GM21423 (cell line): Measurements from ENCODE around the gene PHLDB2.
A peak's percentile ranks its signal among the peaks of the same experiment; 100 is the strongest.

Experiments
- ATAC-seq: cut with Tn5 transposase; IDR thresholded peaks from one replicate; pipeline ENCODE4 v1.9.1; 2021; ENCODE audit warnings: mild to moderate bottlenecking, moderate library complexity; ENCODE audit not compliant: unreplicated experiment

PHLDB2 gene

DNA sequence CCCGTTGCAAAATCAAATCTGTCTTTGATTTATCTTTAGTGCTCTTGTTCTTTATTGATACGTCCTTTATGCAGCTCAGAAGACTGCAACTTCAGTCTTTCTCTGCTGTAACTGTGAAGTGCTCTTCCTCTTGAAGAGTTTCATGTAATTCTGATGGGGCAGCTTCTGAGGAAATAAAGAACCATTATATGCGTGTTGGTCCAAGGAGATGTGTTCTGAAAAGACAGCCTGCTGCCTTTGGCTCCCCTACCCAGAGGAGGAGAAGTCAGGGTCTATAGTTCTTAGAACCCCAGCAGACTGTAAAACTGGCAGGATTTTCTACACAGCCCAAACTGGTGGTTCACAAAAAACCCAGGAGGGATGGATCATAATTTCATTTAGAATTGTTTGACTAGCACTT, 97.4 kb downstream of the PHLDB2 start:
- no peak for ATAC-seq

DNA sequence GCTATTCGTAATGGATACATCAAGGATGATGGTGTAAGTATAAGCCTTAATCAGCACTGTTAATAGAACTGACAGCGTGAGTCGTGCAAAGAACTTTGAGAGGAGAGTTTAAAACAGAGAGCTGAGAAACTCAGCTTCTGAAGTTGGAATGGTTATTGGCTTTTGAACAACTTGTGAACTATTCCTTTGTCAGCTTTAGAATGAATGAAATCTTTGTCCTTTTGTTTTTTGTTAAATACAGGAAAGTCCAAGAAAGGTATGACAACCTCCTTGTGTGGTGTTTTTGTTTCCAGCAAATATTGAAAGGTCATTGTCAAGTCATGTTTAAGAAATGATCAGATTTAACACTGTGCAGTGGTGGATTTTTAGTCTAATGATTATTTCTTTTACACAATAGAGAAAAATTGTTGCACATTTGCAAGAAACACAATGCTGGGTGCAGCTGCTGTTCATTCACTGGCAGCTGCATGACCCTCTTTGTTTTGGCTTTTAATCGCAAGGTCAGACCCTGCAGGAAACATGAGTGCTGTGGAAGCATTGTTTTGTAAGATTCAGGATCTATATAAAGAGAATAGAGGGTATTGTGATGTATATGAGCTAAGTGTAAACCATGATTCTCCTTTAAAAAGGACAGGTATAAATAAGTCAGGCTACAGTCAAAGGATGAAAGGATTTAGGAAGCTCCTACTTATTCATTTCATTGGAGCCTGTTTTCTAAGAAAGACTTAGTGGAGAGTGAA, 98.1 kb downstream of the PHLDB2 start:
- no peak for ATAC-seq

DNA sequence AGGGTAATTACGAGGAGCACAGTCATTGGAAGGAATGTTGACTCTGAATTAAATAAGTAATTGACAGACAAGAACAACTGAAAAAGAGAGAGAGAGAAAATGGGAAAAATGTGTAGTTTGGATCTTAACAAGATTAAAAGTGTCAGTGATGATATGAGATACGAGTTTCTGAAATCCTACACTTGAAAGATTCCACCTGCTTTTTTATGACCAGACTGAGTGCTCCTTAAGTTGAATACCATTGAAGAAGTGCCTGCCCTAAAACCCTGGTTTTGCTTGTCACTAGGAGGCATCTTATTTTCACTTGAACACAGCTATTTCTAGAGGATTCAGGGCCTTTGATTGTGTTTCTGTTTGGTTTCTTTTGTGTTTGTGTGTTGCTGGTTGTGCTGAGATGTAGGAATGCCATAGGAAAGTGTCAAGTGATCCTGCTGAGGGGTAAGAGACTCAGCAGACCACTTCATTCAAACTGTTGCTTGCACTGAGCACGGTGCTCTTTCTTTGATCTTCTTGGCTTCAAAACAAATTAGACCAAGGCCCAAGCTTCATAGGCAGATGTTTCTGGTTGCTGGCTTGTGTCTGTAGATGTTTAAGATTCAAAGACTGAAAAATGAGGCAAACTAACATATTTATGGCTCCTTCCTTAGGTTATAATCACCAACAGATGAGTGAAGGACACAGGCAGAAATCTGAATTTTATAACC, 102.5 kb downstream of the PHLDB2 start:
- ATAC-seq, result no peak

DNA sequence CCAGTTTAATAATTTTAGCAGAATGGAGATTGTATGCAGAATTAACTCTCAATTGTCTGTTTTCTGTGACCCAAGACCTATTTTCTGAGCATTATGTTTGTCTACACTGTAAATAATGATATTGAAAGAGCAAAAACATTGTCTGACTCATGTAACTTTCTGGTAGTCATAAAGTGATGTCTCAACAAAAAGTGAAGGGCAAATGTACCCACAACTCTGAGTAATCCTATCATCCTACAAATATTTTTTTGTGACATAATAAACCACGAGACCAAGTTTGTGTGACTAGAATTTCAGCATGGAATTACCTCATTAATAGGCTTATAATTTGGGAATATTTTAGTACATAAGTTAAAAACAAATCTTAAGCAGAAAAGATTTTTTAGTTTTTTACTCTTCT, 104.4 kb downstream of the PHLDB2 start:
- ATAC-seq, result no peak

DNA sequence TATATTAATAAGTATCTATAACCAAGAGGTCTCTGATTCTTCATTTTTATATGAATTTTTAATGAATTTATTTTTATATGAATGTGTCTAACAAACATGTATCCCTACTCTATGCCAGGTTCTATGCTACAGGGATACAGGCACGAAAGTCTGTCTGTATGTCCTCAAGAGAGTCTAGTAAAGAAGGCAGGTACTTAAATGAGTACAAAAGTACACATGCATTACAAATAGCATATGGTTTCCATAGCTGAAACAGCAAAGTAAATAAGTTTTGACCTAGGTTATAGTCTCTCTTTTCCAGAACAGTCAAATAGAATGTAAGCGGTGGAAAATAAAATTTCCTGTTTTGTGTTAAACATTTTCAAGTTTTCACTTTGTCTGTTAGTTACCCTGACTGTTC, 106.4 kb downstream of the PHLDB2 start:
- no peak for ATAC-seq

DNA sequence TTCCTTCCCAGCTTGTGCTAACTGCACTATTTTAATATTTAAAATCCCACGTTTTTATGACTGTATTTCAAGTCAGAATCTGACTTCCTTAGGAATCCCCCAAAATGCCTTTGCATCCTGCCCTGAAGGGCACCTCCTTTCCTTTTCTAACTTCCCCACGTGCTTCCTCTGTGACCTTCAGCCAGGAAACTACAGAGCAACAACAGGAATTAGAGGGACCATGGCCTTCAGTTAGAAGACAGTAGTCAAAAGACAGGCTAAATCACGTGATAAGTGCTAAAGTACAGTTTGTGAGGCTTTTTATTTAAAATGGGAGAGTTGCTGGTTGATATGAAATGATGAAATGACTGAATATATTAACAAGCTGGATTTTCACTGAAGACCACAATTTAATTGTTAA, 108.0 kb downstream of the PHLDB2 start:
- no peak for ATAC-seq

DNA sequence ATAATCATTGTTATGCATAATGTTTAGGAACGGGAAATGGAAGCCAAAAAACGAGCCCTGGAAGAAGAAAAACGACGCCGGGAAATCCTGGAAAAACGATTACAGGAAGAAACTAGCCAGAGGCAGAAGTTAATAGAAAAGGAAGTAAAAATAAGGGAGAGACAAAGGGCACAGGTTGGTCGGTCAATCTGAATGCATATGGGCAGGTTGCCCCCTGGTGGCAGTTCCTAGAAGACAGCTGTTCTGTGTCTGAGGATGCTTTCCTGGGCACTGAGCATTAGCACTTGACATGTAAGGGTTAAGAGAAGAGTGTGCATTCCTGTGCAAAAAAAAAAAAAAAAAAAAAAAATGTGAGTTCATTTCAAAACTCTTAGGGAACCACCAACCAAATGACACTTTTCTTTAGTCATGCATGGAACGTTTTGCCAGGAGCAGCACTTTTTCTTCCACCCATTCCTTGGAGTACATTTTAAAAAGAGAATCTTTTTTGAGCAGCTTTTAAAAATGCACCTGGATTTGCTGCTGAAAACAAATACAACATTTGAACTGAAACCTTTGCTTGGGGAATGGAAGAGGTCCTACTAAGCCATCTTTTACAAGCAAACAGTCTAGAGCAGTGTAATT, 108.7 kb downstream of the PHLDB2 start:
- peak; percentile 91 for ATAC-seq

DNA sequence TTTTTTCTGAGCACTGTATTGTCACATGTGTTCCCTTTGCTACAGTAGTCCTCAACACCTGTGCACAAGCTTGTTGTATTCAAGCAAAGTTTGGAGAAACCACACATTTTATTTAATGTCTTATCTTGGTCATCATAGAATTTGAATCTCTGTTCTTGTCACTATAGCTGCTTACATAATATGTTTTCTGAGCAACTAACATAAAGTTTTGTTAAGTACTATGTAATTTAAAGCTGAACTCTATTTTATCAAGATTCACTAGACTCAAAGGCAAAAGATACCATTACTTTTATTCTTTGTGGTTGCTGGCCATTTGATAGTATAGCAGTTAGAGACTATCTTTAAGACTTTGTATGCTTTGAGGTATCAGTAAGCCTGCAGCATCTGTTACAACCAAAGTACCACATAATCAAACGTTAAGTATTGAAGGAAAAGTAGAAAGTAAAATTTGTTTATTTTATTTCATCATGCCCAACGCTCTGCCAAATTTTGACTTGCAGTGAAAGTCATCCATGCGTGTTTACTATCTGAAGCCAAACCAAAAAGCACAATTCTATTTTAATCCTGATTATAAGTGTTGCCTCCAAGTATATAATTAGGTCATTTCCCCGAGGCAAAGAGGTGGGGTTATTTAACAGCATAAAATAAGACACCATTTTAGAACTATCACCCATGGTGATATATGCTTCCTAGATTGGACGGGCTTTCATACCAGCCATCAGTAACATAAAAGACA, 109.4 kb downstream of the PHLDB2 start:
- ATAC-seq, result no peak

DNA sequence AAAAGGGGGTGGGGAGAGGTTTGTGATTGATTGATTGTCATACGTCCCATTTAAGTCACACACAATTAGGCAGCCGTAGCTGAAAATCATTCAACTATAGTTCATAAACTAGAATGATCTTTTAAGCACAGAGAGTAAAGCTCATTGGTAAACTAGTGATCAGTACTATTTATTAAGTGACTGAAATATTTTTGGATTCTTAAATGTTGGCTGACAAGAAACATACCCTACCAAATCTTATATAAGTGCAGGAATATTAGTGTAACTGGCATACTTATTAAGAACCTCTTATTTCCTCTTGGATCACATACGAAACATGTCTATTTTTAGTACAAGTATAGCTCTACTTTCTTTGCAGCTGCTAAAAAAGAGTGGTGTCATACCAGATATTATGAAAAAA, 111.3 kb downstream of the PHLDB2 start:
- no peak for ATAC-seq

DNA sequence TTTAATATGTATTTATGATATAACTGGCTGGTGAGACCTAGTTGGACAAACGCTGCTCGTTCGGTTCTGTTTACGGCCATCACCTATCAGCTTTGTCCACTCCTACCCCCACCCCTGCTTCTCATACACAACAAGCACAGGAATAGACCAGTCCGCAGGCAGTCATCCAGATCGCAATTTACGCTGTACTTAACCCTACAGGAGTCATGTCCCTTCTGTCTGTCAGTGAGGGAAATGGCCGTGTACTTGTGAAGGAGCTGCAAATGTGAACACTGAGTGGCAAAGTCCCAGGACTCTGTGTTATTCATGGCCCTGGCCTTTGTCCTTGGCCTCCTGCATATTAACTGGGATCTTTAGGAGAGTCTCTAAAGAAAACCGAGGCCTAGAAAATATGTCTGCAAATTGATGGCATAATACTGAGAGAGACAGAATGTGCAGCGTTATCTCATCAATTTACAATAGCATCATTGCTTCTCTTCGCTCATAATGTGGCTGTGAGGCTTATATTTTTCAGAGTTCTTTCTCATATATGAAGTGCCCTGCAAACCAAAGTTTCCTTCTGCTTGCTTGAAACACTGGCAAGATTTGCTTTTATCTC, 112.6 kb downstream of the PHLDB2 start:
- no peak for ATAC-seq

DNA sequence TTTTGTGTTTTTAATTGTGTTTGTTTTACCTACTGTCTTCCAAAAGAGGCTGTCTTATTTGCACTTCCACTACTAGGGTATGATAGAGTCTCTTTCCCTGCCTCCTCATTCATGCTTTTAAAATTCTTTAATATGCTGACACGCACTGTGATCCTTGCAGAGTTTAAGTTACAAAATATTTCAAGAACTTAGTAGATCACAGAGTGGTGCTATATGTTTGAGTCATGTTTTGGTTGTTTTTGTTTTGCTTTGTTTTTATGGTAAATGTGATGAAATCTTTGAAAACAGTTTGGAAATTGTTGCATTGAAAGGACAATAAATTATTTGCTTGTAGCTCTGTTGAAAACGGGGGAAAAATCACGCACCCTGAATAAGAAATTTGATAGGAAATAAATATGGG, 113.8 kb downstream of the PHLDB2 start:
- ATAC-seq, result no peak

DNA sequence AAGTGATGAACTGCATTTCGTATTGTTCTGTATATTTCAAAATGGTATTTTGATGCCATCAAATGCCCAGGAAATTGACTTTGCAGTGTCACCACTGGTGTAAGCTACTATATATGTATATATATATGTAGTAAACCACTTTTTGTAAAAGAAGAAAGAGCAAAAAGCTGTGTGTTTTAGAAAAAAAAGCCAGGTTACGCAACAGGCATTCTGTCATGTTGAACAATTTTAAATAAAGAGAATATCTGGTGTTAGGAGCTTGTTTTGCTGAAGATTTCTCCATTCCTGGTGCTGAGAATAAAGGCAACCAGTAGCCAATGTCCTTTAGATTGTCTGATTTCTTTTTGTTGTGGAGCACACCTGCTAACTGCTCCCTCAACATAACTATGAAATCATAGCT, 116.1 kb downstream of the PHLDB2 start:
- no peak for ATAC-seq

DNA sequence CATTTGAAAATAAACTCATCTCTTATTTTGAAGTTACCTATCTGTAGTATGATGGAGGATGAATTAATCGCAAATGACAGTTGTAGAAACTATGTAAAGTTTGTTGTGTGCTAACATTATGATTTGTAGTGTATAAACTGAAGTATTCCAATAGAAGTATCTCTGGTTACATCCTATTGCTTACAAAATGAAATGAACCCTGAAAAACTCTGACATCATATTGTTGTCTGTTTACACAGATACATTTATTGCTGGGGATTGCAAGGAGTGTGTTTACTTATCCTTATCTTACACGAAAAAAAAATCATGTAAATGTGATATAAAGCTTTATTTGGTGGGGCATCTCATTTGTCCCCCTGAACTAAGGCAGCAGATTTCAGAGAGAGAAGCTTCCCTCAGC, 117.2 kb downstream of the PHLDB2 start:
- no peak for ATAC-seq

DNA sequence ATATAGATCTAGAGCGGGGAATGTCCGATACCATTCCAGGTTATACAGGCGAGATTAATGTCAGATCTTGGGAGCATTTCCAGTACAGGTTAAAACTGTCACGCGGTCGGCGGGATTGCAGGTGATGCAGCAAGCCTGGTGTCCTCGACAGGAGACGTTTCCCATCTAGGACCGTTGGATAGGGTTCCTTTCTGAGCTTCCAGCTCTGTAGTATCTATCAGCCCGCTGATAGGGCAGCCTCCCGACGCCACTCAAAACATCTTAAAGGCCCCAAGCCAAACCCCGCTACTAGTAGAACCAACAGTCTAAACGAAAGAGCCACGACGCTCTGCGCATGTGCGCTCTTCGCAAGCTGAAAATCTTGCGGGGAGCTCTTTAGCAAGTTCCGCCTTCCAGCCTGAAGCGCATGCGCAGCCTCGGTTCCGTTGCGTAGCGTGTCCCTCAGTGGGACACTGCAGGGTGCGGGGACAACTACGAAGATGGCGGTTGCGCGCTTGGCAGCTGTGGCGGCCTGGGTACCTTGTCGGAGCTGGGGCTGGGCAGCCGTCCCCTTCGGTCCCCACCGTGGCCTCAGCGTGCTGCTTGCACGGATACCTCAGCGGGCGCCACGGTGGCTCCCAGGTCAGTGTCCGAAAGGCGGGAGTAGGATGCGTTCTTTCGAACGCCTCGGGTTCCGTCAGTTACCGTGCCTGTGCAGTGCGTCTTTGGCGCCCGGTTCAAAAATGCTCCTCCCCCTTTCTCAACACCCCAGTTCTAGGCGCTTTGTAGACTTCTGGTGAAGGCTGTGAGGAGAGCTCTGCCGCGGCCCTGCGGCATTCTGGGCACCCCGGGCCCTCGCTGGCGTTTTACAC, 119.7 kb downstream of the PHLDB2 start, which contains the start of gene ABHD10:
ABHD10 (plus strand) TSS at position 444 of the 851 bp plus-strand sequence; CDS start at position 480, 36 bp downstream.
- peak; percentile 94 for ATAC-seq

DNA sequence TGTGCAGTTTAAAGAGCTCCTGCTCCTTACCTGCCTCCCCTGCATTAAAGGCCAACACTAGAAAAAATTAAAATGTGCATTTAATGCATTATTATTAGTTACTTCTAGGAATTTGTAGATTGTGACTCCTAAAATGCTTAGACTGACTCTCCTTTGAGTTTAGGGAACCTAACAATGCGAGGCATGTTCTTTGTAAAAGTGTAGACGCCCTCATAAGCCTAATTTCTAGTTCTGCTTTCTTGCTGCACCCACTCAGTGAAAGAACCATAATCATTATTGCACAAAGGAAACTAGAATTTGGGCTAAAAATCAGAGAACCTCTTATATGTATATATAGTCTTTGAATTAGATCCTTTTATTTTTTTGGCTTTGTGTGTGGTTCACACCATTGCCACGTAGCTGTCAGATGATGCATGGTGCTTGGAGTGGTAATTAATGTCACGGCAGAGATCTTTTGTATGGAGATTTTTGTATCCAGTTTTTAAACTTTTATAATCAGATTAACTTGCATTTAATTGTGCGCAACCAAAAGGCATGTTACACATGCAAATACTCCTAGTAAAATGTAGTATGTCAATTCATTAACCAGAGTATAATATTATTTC, 120.5 kb downstream of the PHLDB2 start:
- ATAC-seq, result peak; percentile 35

DNA sequence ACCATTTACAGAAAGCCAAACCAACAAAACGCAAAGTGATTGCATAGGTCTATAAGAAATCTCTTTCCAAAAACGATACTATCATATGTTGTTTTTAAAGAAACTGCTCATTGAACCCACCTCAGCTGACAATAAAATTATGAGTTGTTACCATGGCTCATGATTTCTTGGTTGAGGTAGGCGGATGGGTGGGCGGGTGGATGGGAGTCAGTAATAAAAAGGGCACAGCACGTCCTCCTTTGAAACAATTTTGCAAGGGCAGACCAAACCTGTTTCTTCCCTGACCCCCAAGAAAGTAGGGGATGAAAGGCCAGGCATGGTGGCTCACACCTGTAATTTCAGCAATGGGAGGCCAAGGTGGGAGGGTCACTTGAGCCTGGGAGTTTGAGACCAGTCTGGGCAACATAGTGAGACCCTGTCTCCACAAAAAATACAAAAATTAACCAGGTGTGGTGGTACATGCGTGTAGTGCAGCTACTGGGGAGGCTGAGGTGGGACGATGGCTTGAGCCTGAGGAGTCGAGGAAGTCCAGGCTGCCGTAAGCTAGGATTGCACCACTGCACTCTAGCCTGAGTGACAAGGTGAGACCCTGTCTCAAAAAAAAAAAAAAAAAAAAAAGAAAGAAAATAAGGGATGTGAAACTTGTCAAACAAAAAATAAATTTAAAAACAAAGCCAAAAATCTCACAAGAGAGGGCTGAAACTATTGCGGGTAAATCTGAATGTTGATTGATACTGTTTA, 121.8 kb downstream of the PHLDB2 start:
- ATAC-seq, result no peak

DNA sequence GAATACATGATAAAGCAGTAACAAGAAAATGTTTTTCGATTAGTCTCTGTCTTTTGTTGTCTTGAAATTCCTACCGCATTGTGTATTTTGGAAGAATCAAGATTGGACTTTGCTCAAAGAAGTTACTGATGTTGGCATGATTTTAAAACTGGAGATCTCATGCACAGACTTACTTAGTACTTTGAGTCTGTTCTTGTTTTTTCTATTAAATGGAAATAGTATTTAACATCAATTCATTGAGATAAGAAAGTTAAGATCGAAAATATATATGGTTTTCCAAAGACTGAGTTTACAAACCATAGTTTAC, 122.3 kb downstream of the PHLDB2 start:
- no peak for ATAC-seq

DNA sequence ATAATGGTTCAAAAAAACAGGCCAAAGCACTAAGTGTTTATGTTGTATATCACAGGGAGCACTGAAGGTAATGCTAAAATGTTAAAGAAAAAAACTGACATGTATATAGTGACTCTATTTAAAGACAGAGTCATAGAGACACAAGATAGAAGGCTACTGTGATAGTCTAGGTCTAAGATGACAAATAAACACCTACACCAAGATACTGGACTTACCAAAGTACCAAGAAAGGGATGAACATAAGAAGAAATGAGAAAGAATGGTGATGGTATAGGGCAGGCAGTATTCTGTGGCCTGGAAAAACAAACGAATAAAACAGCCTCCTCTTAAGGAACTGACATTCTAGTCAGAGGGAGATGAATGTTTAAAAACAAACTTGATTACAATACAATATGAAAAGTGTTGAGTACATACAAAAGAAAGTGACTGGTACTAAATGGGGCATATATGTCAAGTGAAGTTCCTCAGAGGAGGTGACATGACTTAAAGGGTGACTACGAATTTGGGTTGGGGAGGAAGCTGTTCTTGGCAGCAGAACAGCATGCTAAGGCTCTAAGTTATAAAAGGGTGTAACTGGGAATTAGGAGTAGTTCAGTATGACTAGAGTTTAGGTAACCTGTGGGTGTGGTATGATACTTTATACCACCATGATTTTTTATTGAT, 125.7 kb downstream of the PHLDB2 start:
- ATAC-seq, result no peak

DNA sequence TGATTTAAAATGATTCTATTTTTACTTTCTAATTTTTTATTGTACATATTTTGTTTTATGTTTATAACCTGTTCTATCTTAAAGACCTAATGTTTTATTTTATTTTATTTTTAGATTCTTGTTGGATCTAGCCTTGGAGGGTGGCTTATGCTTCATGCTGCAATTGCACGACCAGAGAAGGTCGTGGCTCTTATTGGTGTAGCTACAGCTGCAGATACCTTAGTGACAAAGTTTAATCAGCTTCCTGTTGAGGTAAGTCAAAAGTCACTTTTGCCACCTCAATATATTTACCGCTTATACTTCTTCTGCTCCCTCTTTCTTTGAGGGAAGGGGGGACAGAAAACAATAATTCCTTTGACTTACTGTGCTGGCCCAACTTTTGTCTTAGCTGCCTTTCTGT, 127.7 kb downstream of the PHLDB2 start:
- no peak for ATAC-seq
